GM21825 (cell line): ENCODE data around the gene SLC16A10.

Source experiments
- ATAC-seq: cut with Tn5 transposase; IDR thresholded peaks from one replicate; pipeline ENCODE4 v1.9.1; 2021; ENCODE audit warnings: mild to moderate bottlenecking, moderate library complexity; ENCODE audit not compliant: unreplicated experiment

The SLC16A10 gene

GRCh38 chr6:111208933-111209332, 121.6 kb downstream of the SLC16A10 start:
- no peak for ATAC-seq

GRCh38 chr6:111210194-111210728, 123.0 kb downstream of the SLC16A10 start:
- ATAC-seq = no peak

- ATAC-seq = no peak
These were observed 124.2 kb downstream of the SLC16A10 start for GRCh38 chr6:111211411-111212030.

GRCh38 chr6:111212625-111213024, 125.3 kb downstream of the SLC16A10 start:
- ATAC-seq = no peak

- no peak for ATAC-seq
These were observed 127.8 kb downstream of the SLC16A10 start for GRCh38 chr6:111215131-111215530.

- ATAC-seq = no peak
These were observed 132.5 kb downstream of the SLC16A10 start for GRCh38 chr6:111219785-111220184.

GRCh38 chr6:111220383-111221031, 133.2 kb downstream of the SLC16A10 start:
- ATAC-seq = no peak

- no peak for ATAC-seq
These were observed 134.5 kb downstream of the SLC16A10 start for GRCh38 chr6:111221804-111222203.

GRCh38 chr6:111222341-111222740, 135.0 kb downstream of the SLC16A10 start:
- no peak for ATAC-seq

GRCh38 chr6:111228094-111228493, 140.8 kb downstream of the SLC16A10 start:
- no peak for ATAC-seq

- ATAC-seq = no peak
These were observed 143.2 kb downstream of the SLC16A10 start for GRCh38 chr6:111230351-111231089.

GRCh38 chr6:111231090-111231459, 143.8 kb downstream of the SLC16A10 start:
- no peak for ATAC-seq

- ATAC-seq = no peak
These were observed 150.5 kb downstream of the SLC16A10 start for GRCh38 chr6:111237852-111238251.

GRCh38 chr6:111238464-111239119, 151.3 kb downstream of the SLC16A10 start:
- ATAC-seq = no peak

GRCh38 chr6:111239461-111239860, 152.2 kb downstream of the SLC16A10 start:
- ATAC-seq = no peak

- ATAC-seq = no peak
These were observed 155.1 kb downstream of the SLC16A10 start for GRCh38 chr6:111242452-111242851.

GRCh38 chr6:111243095-111243494, 155.8 kb downstream of the SLC16A10 start:
- no peak for ATAC-seq

GRCh38 chr6:111248789-111249188, 161.5 kb downstream of the SLC16A10 start:
- ATAC-seq = no peak

GRCh38 chr6:111250791-111251354, 163.6 kb downstream of the SLC16A10 start:
- ATAC-seq = no peak

- ATAC-seq = no peak
These were observed 165.4 kb downstream of the SLC16A10 start for GRCh38 chr6:111252726-111253125.
